ENCODE measurements around the gene AGBL1. TPM values are rescaled to one million over a fixed set of nuclear protein-coding genes. Genes with fewer than 3 reads are reported as not detected.
"Not testable (repeated sequence)": the region's sequence is repeated elsewhere in the genome, so short reads cannot be mapped to it uniquely, and the experiment has no call there.

The AGBL1 gene
- total RNA-seq, 1 donor from 2014 or later, result not detected

DNA sequence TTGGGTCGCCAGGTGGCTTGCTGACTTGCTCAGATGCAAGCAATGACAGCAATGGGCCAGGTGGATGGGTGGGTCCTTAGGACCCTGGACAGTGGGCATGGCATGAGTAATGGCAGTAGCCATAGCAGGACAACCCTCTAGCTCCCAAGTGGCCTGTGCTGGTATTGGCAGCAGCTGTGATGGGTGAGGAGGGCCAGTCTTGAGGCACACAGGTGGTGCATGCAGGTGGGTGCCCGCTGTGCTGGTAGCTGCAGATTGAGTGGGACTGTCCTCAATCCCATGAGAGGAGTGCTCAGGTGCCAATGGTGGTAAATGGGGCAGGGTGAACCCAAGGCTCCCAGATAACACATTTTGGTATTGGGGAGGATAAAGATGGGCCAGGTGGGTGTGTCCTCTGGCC, 24.2 kb downstream of the AGBL1 start:
- H3K4me3 ChIP-seq, result no peak overlapping the region
- H3K27ac ChIP-seq (replicated peaks), result no peak overlapping the region
- H3K27me3 ChIP-seq (ENCODE audit: low read depth), result peaks cover 18% of the 10 kb centered on the region
- DNase-seq, result no peak
- no peaks in the 10 kb centered on the region for H3K36me3 ChIP-seq
- peaks cover 30% of the 10 kb centered on the region for H3K9me3 ChIP-seq (replicated peaks)
- H3K4me1 ChIP-seq, result no peaks in the 10 kb centered on the region
- intact Hi-C loops (cut with micrococcal nuclease), result no loop called here
- TF ChIP-seq CTCF (IDR thresholded peaks at IDR 0.05; ENCODE audit: borderline replicate concordance), result no peak

DNA sequence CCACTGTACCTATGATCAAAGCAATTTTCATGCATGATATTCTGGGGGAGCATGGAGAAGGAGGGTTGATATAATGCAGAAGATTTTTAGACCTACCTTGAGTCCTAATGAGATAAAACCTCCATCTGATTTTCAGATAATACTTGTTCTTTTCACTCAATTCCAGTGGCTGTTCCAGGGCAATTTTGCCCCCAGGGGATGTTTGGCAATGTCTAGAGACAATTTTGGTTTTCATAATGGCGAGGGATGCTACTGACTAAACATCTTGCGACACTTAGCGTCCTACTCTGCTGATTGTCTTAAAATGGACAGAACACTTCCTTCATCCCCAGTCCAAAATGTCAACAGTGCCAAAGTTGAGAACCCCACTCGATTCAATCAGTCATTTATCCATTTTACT, 26.6 kb downstream of the AGBL1 start:
- H3K27ac ChIP-seq (replicated peaks), result no peak overlapping the region

GRCh38 chr15:86115145-86115801, 35.6 kb downstream of the AGBL1 start:
- Histone ChIP-seq H3K27ac (replicated peaks) (no peak overlapping the region), H3K4me1 (no peaks in the 10 kb centered on the region)
- peak; percentile 40 for TF ChIP-seq CTCF (IDR thresholded peaks at IDR 0.05; ENCODE audit: borderline replicate concordance)

More for the DNA sequence above, 26.6 kb downstream of the AGBL1 start:
- DNase-seq, result no peak
- Histone ChIP-seq H3K4me3 (no peak overlapping the region), H3K4me1 (no peaks in the 10 kb centered on the region), H3K27me3 (ENCODE audit: low read depth) (peaks cover 25% of the 10 kb centered on the region), H3K9me3 (replicated peaks) (peaks cover 27% of the 10 kb centered on the region), H3K36me3 (no peaks in the 10 kb centered on the region)
- no peak for TF ChIP-seq CTCF (IDR thresholded peaks at IDR 0.05; ENCODE audit: borderline replicate concordance)
- intact Hi-C loops (cut with micrococcal nuclease), result no loop called here

GRCh38 chr15:86121568-86122225, 42.0 kb downstream of the AGBL1 start:
- no peak for DNase-seq
- Histone ChIP-seq H3K4me1 (no peaks in the 10 kb centered on the region), H3K36me3 (no peaks in the 10 kb centered on the region), H3K27me3 (ENCODE audit: low read depth) (peaks cover 27% of the 10 kb centered on the region), H3K27ac (replicated peaks) (no peak overlapping the region), H3K9me3 (replicated peaks) (no peaks in the 10 kb centered on the region), H3K4me3 (no peak overlapping the region)
- intact Hi-C loops (cut with micrococcal nuclease), result no loop called here
- no peak for TF ChIP-seq CTCF (IDR thresholded peaks at IDR 0.05; ENCODE audit: borderline replicate concordance)

More at GRCh38 chr15:86115145-86115801, 35.6 kb downstream of the AGBL1 start:
- H3K9me3 ChIP-seq (replicated peaks), result no peaks in the 10 kb centered on the region
- intact Hi-C loops (cut with micrococcal nuclease), result no loop called here
- peaks cover 16% of the 10 kb centered on the region for H3K27me3 ChIP-seq (ENCODE audit: low read depth)
- no peaks in the 10 kb centered on the region for H3K36me3 ChIP-seq
- DNase-seq, result no peak
- no peak overlapping the region for H3K4me3 ChIP-seq

DNA sequence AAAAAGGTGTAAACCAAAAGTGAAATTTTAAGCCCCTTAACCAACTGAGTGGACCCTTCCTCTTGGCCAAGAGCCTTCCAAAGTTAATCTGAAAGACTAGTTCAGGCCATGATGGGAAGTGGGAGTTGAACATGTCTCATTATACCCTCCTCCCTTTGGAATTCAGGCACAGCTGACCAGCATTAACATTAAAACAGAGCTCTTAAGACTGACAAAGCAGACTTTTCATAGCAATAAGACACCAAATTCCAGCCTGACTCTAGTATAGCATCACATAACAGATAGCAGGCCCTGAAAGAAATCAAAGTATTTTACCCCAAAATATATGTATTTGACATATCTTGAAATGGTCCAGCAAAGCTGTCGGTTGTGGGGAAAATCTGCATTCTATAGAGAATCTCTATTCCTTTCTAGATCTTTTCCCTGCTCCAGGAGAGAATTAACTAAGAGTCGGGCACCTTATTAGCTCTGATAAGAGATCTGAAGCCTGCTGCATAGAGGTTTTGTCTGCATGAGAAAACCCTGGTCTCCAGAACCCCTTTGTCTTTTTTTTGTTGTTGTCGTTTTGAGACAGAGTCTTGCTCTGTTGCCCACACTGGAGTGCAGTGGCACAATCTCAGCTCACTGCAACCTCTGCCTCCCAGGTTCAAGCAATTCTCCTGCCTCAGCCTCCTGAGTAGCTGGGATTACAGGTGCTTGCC, 43.2 kb downstream of the AGBL1 start:
- H3K27me3 ChIP-seq (ENCODE audit: low read depth), result peaks cover 27% of the 10 kb centered on the region
- H3K36me3 ChIP-seq; intact Hi-C loops (cut with micrococcal nuclease); H3K27ac ChIP-seq (replicated peaks); H3K4me1 ChIP-seq; DNase-seq; H3K9me3 ChIP-seq (replicated peaks); H3K4me3 ChIP-seq: not testable (repeated sequence)

- TF ChIP-seq CTCF (IDR thresholded peaks at IDR 0.05; ENCODE audit: borderline replicate concordance), result no peak
- Histone ChIP-seq H3K36me3 (no peaks in the 10 kb centered on the region), H3K27ac (replicated peaks) (no peak overlapping the region), H3K9me3 (replicated peaks) (no peaks in the 10 kb centered on the region), H3K4me1 (no peaks in the 10 kb centered on the region), H3K27me3 (ENCODE audit: low read depth) (peaks cover 14% of the 10 kb centered on the region), H3K4me3 (no peak overlapping the region)
- intact Hi-C loops (cut with micrococcal nuclease), result no loop called here
- no peak for DNase-seq
Observed at GRCh38 chr15:86125775-86126174, 46.1 kb downstream of the AGBL1 start.

Data from left ventricle myocardium inferior (tissue), 1 donor.